ENCODE results near the gene ANO4.

DNA sequence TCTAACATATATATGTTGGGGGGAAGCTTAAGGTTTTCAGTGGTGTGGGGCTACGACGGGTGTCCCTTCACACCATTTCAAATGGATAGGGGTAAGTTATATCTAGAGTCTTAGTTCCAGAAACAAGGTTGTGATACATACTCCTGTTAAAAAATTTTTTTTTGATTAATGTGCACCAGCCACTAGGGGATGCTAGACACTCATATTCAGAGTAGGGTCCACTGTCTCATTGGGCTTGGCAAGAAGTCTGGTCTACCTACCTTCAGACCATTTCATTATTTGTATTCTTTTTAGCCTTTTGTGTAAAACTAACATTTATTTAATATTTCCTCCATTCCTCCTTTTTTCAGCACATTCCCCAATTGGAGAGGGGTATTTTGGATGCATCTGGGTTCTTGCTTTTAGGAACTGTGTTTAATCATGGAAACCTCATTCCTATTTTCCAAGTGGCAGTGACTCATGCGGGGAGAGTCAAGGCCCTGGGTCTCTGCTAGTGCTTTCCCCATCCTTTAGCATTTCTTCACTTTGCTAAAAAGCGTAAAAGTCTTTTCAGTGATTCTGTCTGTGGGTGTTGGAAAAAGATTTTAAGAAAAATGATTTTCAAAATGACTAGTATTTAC, 33.4 kb downstream of the ANO4 start:
- TF ChIP-seq CTCF (optimal IDR thresholded peaks at IDR 0.05 in 1 of 3, IDR thresholded peaks at IDR 0.05 in 1 of 3, conservative IDR thresholded peaks at IDR 0.05 in 1 of 3; ENCODE audit: extremely low read depth in 1 of 3, insufficient read depth in 2 of 3, low read length in 3 of 3) (peak; percentile 65 to 91 (median 74)), EZH2 (IDR thresholded peaks at IDR 0.05; ENCODE audit: low read length) (no peak)

Data from keratinocyte (primary cell).